H1 (cell line): Measurements from ENCODE around the gene RBM18. TPM values are rescaled to one million over a fixed set of nuclear protein-coding genes. Genes with fewer than 3 reads are reported as not detected.

Experiments used
- CTCF ChIA-PET: fragments of 300-600 bp; sonication (Branson Sonifier 250); formaldehyde crosslinking; loops from one replicate; lab custom pipeline; 2021; ENCODE audit not compliant: partially characterized antibody; lab: Charles Lee
- POLR2A ChIA-PET: fragments of 300-600 bp; sonication (Branson Sonifier 250); formaldehyde crosslinking; loops from one replicate; lab custom pipeline; 2021; ENCODE audit warnings: inconsistent platforms; ENCODE audit not compliant: partially characterized antibody; lab: Charles Lee
- DNase-seq, 2 experiments: peaks; one replicate each; pipeline versions ENCODE4 v3.0.0 to v3.0.0-alpha.2; 2010 to 2022; ENCODE audit warnings: low spot score in 2 of 2, low read depth in 1 of 2, mixed read lengths in 1 of 2
- FAIRE-seq: peaks from 2 replicates; lab custom pipeline; 2011; peaks lifted over from hg19 to GRCh38; lab: Jason Lieb, UNC
- H2AFZ ChIP-seq: 2 replicates; pipeline ENCODE4 v1.8.1; 2012; ENCODE audit warnings: low read length, inconsistent platforms
- H2AK5ac ChIP-seq: 2 replicates; pipeline ENCODE4 v1.6.1; 2013; ENCODE audit warnings: low read depth, low read length
- H2BK120ac ChIP-seq: replicated peaks from 2 replicates; pipeline ENCODE3; 2013; ENCODE audit warnings: low read depth, low read length, inconsistent platforms
- H2BK12ac ChIP-seq: 2 replicates; pipeline ENCODE4 v1.6.1; 2013; ENCODE audit warnings: low read depth, low read length
- H2BK15ac ChIP-seq: 2 replicates; pipeline ENCODE4 v1.6.1; 2013; ENCODE audit warnings: low read length
- H2BK20ac ChIP-seq: 2 replicates; pipeline ENCODE4 v1.6.1; 2013; ENCODE audit warnings: low read length
- H2BK5ac ChIP-seq: 2 replicates; pipeline ENCODE4 v1.6.1; 2013; ENCODE audit warnings: low read depth, low read length
- H3K14ac ChIP-seq: 2 replicates; pipeline ENCODE4 v1.6.1; 2013; ENCODE audit warnings: inconsistent platforms; ENCODE audit not compliant: insufficient read length
- H3K18ac ChIP-seq: 2 replicates; pipeline ENCODE4 v1.6.1; 2013; ENCODE audit warnings: low read length; ENCODE audit errors: extremely low read depth
- H3K23ac ChIP-seq: 2 replicates; pipeline ENCODE4 v1.6.1; 2013; ENCODE audit warnings: inconsistent platforms; ENCODE audit not compliant: insufficient read length
- H3K23me2 ChIP-seq: 2 replicates; pipeline ENCODE4 v1.6.1; 2013; ENCODE audit warnings: low read depth, low read length
- H3K27ac ChIP-seq: 2 replicates; pipeline ENCODE4 v1.6.1; 2011; ENCODE audit warnings: low read depth, low read length, inconsistent platforms
- H3K27me3 ChIP-seq, 4 experiments: replicated peaks in 1 of 4; 1 replicate in 1 of 4; 2 replicates in 3 of 4; pipeline versions ENCODE4 v1.6.1 to v1.8.1; 2011 to 2013; ENCODE audit warnings: low read length in 3 of 4, mild to moderate bottlenecking in 3 of 4, inconsistent platforms in 2 of 4, mixed read lengths in 2 of 4, moderate library complexity in 1 of 4; ENCODE audit not compliant: control insufficient read depth in 3 of 4, insufficient read depth in 3 of 4; ENCODE audit errors: extremely low read depth in 1 of 4
- H3K36me3 ChIP-seq, 4 experiments: 2 replicates each; pipeline versions ENCODE4 v1.6.1 to v1.8.1; 2011 to 2013; ENCODE audit warnings: mild to moderate bottlenecking in 4 of 4, low read length in 3 of 4, moderate library complexity in 2 of 4, control low read depth in 1 of 4, inconsistent platforms in 1 of 4; ENCODE audit not compliant: insufficient read depth in 4 of 4, control insufficient read depth in 2 of 4
- H3K4ac ChIP-seq: replicated peaks from 2 replicates; pipeline ENCODE3; 2013; ENCODE audit warnings: low read length, low read depth, mixed read lengths, inconsistent platforms; ENCODE audit not compliant: insufficient read length
- H3K4me1 ChIP-seq, 4 experiments: replicated peaks in 1 of 4; 1 replicate in 1 of 4; 2 replicates in 3 of 4; pipeline versions ENCODE4 v1.6.1 to v1.8.1; 2011 to 2013; ENCODE audit warnings: low read length in 3 of 4, inconsistent platforms in 2 of 4, mixed read lengths in 1 of 4; ENCODE audit not compliant: insufficient read depth in 4 of 4, control insufficient read depth in 3 of 4
- H3K4me2 ChIP-seq, 2 experiments: 2 replicates each; pipeline versions ENCODE4 v1.6.1 to v1.8.1; 2011 to 2013; ENCODE audit warnings: low read depth in 2 of 2, low read length in 2 of 2, control low read depth in 1 of 2, inconsistent platforms in 1 of 2, mild to moderate bottlenecking in 1 of 2; ENCODE audit not compliant: insufficient read depth in 1 of 2
- H3K4me3 ChIP-seq, 4 experiments: fragments of 200-600, 300-600 bp in 1 of 4; sonication (generic), shearing (Covaris generic), sonication (Bioruptor Twin) in 1 of 4; 2 replicates each; pipeline versions ENCODE4 v1.5.1 to v1.8.1; 2011 to 2016; ENCODE audit warnings: low read length in 4 of 4, low read depth in 3 of 4, control low read depth in 2 of 4, inconsistent platforms in 2 of 4, mild to moderate bottlenecking in 2 of 4, mixed read lengths in 1 of 4, moderate library complexity in 1 of 4; ENCODE audit not compliant: insufficient read depth in 2 of 4; ENCODE audit errors: extremely low read depth in 1 of 4
- H3K56ac ChIP-seq: replicated peaks from 2 replicates; pipeline ENCODE3; 2013; ENCODE audit warnings: low read depth, mild to moderate bottlenecking, mixed read lengths, low read length, inconsistent platforms; ENCODE audit not compliant: insufficient read length
- H3K79me1 ChIP-seq: 2 replicates; pipeline ENCODE4 v1.6.1; 2013; ENCODE audit warnings: low read depth, low read length, control low read depth
- H3K79me2 ChIP-seq, 2 experiments: 2 replicates each; pipeline versions ENCODE4 v1.6.1 to v1.8.1; 2012 to 2013; ENCODE audit warnings: low read length in 2 of 2, mild to moderate bottlenecking in 2 of 2, inconsistent platforms in 1 of 2; ENCODE audit not compliant: insufficient read depth in 2 of 2, control insufficient read depth in 1 of 2
- H3K9ac ChIP-seq, 4 experiments: replicated peaks in 1 of 4; 1 replicate in 1 of 4; 2 replicates in 3 of 4; pipeline versions ENCODE4 v1.6.1 to v1.8.1; 2011 to 2013; ENCODE audit warnings: low read depth in 3 of 4, low read length in 3 of 4, control low read depth in 2 of 4, mild to moderate bottlenecking in 2 of 4, moderate library complexity in 2 of 4, inconsistent platforms in 1 of 4; ENCODE audit errors: extremely low read depth in 1 of 4
- H3K9me3 ChIP-seq, 2 experiments: 2 replicates each; pipeline versions ENCODE4 v1.6.1 to v1.8.1; 2012 to 2013; ENCODE audit warnings: mild to moderate bottlenecking in 2 of 2, moderate library complexity in 2 of 2, control low read depth in 1 of 2, inconsistent platforms in 1 of 2, low read depth in 1 of 2, low read length in 1 of 2, mixed read lengths in 1 of 2; ENCODE audit not compliant: insufficient read depth in 2 of 2
- H4K20me1 ChIP-seq, 2 experiments: replicated peaks in 1 of 2; 2 replicates each; pipeline versions ENCODE3 to v1.8.1; 2011 to 2013; ENCODE audit warnings: inconsistent platforms in 2 of 2, low read length in 2 of 2, mild to moderate bottlenecking in 1 of 2; ENCODE audit not compliant: insufficient read depth in 2 of 2, control insufficient read depth in 1 of 2
- H4K5ac ChIP-seq: 2 replicates; pipeline ENCODE4 v1.6.1; 2013; ENCODE audit warnings: low read length, low read depth, mixed read lengths, inconsistent platforms; ENCODE audit not compliant: insufficient read length
- H4K8ac ChIP-seq: 2 replicates; pipeline ENCODE4 v1.8.0; 2013; ENCODE audit warnings: mild to moderate bottlenecking, moderate library complexity, low read length, inconsistent platforms; ENCODE audit not compliant: insufficient read depth; ENCODE audit errors: extremely low read depth
- H4K91ac ChIP-seq: replicated peaks from 2 replicates; pipeline ENCODE3; 2013; ENCODE audit warnings: low read length, mixed read lengths, inconsistent platforms; ENCODE audit not compliant: insufficient read length
- BACH1 ChIP-seq: IDR thresholded peaks from 2 replicates; pipeline ENCODE4 v1.6.1; 2012; ENCODE audit warnings: low read length, improper control_type of control experiment
- BRCA1 ChIP-seq: IDR thresholded peaks from 2 replicates; pipeline ENCODE4 v1.6.1; 2012; ENCODE audit warnings: low read depth, low read length, improper control_type of control experiment
- KDM1A ChIP-seq: fragments of 200-600, 300-600 bp; sonication (generic); IDR thresholded peaks from 2 replicates; pipeline ENCODE4 v1.7.1; 2016; ENCODE audit warnings: mild to moderate bottlenecking, low read length, borderline replicate concordance
- KDM4A ChIP-seq: IDR thresholded peaks from one replicate; pipeline ENCODE4 v1.7.1; 2012; ENCODE audit warnings: low read depth, mild to moderate bottlenecking, moderate library complexity, low read length, inconsistent platforms; ENCODE audit not compliant: severe bottlenecking
- KDM5A ChIP-seq: fragments of 200-600 bp; IDR thresholded peaks from 2 replicates; pipeline ENCODE4 v1.7.1; 2012; ENCODE audit warnings: mild to moderate bottlenecking, low read length, inconsistent platforms, mixed read lengths
- MAX ChIP-seq: IDR thresholded peaks from 2 replicates; pipeline ENCODE4 v1.6.1; 2012; ENCODE audit warnings: inconsistent platforms
- POLR2AphosphoS5 ChIP-seq: IDR thresholded peaks from 2 replicates; pipeline ENCODE4 v1.6.1; 2011; ENCODE audit warnings: low read depth, low read length
- RBBP5 ChIP-seq: IDR thresholded peaks from 2 replicates; pipeline ENCODE4 v1.7.1; 2012; ENCODE audit warnings: low read depth, mild to moderate bottlenecking, inconsistent platforms, low read length, moderate library complexity, borderline replicate concordance
- SIRT6 ChIP-seq: IDR thresholded peaks from one replicate; pipeline ENCODE4 v1.7.1; 2012; ENCODE audit warnings: low read length, inconsistent platforms
- SRF ChIP-seq: IDR thresholded peaks from 2 replicates; pipeline ENCODE4 v1.6.1; 2011; ENCODE audit warnings: mild to moderate bottlenecking, low read depth, low read length, moderate library complexity
- YY1 ChIP-seq: IDR thresholded peaks from 2 replicates; pipeline ENCODE4 v1.6.1; 2011; ENCODE audit warnings: low read depth, mild to moderate bottlenecking, low read length
- whole genome bisulfite sequencing, 2 experiments: shearing (Covaris generic) in 1 of 2; methylation state at CpG; one replicate each; pipeline versions ENCODE4 v1.1.6 to v1.1.7; 2013 to 2015; ENCODE audit warnings: low lambda C conversion rate in 2 of 2, mixed read lengths in 2 of 2, inconsistent platforms in 1 of 2, low coverage in 1 of 2, missing lambda C conversion rate in 1 of 2; ENCODE audit not compliant: insufficient replicate concordance in 2 of 2, insufficient coverage in 1 of 2, insufficient read length in 1 of 2; ENCODE audit errors: extremely low coverage in 1 of 2, missing lambda C conversion rate in 1 of 2; 5-methylcytosine and 5-hydroxymethylcytosine counted together
- polyA plus RNA-seq, 7 experiments: library from polyadenylated mRNA; depleted of rRNA in 3 of 7; stranded (reverse) in 5 of 7; unstranded in 2 of 7; fragments of >200 nt in 5 of 7; fragments of 200-250 nt in 2 of 7; gene quantifications; 1 replicate in 5 of 7; 2 replicates in 1 of 7; 4 replicates in 1 of 7; pipeline versions ENCODE4 v1.2.1 to v1.2.3, GENCODE V29; 2011 to 2013; ENCODE audit warnings: missing spikeins in 2 of 7, mixed read lengths in 2 of 7
- total RNA-seq: library from RNA; stranded (reverse); fragmentation: NEBNext Ultra II Directional; extraction: Animal tissue kit (Norgen Biotek cat#: 25700); gene quantifications from 2 replicates; pipeline ENCODE4 v1.2.1, GENCODE V29; 2021
- TF ChIP-seq, protein P1 (sequence below), 3 experiments: IDR thresholded peaks; 1 replicate in 2 of 3; 2 replicates in 1 of 3; pipeline versions ENCODE4 v1.5.1 to v1.6.1; 2011; ENCODE audit warnings: low read length in 3 of 3, mild to moderate bottlenecking in 3 of 3, inconsistent platforms in 2 of 3, low read depth in 1 of 3, moderate library complexity in 1 of 3; ENCODE audit not compliant: insufficient read depth in 1 of 3; ENCODE audit errors: control extremely low read depth in 1 of 3

The RBM18 gene
- total and polyA plus RNA-seq, 2 of the 8 experiments (the other 6 are each of a cell fraction or from before 2014, with no cell fraction given), result 5.9 to 14.3 TPM

- no peak overlapping the region for H2BK20ac ChIP-seq
- DNase-seq, result no peak
- TF ChIP-seq SIRT6 (no peak), POLR2AphosphoS5 (no peak), RBBP5 (no peak), SRF (no peak), BRCA1 (no peak), KDM5A (no peak), KDM4A (no peak), BACH1 (no peak), KDM1A (no peak), MAX (no peak), YY1 (no peak)
- TF ChIP-seq, protein P1, sequence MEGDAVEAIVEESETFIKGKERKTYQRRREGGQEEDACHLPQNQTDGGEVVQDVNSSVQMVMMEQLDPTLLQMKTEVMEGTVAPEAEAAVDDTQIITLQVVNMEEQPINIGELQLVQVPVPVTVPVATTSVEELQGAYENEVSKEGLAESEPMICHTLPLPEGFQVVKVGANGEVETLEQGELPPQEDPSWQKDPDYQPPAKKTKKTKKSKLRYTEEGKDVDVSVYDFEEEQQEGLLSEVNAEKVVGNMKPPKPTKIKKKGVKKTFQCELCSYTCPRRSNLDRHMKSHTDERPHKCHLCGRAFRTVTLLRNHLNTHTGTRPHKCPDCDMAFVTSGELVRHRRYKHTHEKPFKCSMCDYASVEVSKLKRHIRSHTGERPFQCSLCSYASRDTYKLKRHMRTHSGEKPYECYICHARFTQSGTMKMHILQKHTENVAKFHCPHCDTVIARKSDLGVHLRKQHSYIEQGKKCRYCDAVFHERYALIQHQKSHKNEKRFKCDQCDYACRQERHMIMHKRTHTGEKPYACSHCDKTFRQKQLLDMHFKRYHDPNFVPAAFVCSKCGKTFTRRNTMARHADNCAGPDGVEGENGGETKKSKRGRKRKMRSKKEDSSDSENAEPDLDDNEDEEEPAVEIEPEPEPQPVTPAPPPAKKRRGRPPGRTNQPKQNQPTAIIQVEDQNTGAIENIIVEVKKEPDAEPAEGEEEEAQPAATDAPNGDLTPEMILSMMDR (IDR thresholded peaks at IDR 0.05; ENCODE audit: control extremely low read depth in 1 of 3, insufficient read depth in 1 of 3, low read depth in 1 of 3, low read length in 3 of 3), result no peak
Measured at GRCh38 chr9:122201641-122202040, 63.0 kb downstream of the RBM18 start.

More at GRCh38 chr9:122201641-122202040, 63.0 kb downstream of the RBM18 start:
- no peak overlapping the region for H3K56ac ChIP-seq
- FAIRE-seq, result no peak
- H3K79me1 ChIP-seq, result no peaks in the 10 kb centered on the region
- no peak overlapping the region for H3K23ac ChIP-seq
- H2AK5ac ChIP-seq, result no peak overlapping the region
- H3K18ac ChIP-seq, result no peak overlapping the region
- H3K9ac ChIP-seq, result no peak overlapping the region; a peak in 1 of 7 replicates
- H4K8ac ChIP-seq, result no peak overlapping the region
- H2BK5ac ChIP-seq, result no peak overlapping the region
- no peak overlapping the region for H3K4ac ChIP-seq
- H3K4me3 ChIP-seq, result no peak overlapping the region
- H3K79me2 ChIP-seq, result no peaks in the 10 kb centered on the region
- H2BK12ac ChIP-seq, result no peak overlapping the region
- no peak overlapping the region for H2AFZ ChIP-seq
- no peaks in the 10 kb centered on the region for H4K20me1 ChIP-seq
- no peak overlapping the region for H3K4me2 ChIP-seq
- no peak overlapping the region for H3K14ac ChIP-seq
- H3K4me1 ChIP-seq, result peaks cover 0 to 14% (median 4%) of the 10 kb centered on the region in 4 experiments; a peak in 6 of 7 replicates
- H3K9me3 ChIP-seq, result no peaks in the 10 kb centered on the region
- POLR2A ChIA-PET, result interaction anchor here (1.6 kb wide), 1 partner anchor 24 kb away, joined by 5 read pairs; no protein-coding TSS in a partner anchor
- no peak overlapping the region for H2BK15ac ChIP-seq
- H3K23me2 ChIP-seq, result no peaks in the 10 kb centered on the region
- H4K91ac ChIP-seq, result no peak overlapping the region
- CTCF ChIA-PET, result interaction anchor here (0.5 to 2.9 kb wide), 8 partner anchors 14 to 264 kb away, joined by 3 to 7 read pairs (median 4); partner anchors contain the start of gene NDUFA8
- H2BK120ac ChIP-seq, result no peak overlapping the region
- H4K5ac ChIP-seq, result no peak overlapping the region
- 75% methylated on average over 1 of the region's 1 CpG; no CpG with 5 or more reads in 1 of the 2 experiments for WGBS, 2 experiments
- H3K36me3 ChIP-seq, result no peaks in the 10 kb centered on the region
- H3K27me3 ChIP-seq, result no peaks in the 10 kb centered on the region; a peak in 2 of 7 replicates
- H3K27ac ChIP-seq, result no peak overlapping the region
